Prostate gland (tissue), 2 donors: ENCODE measurements around the gene FLRT1. TPM values are rescaled to one million over a fixed set of nuclear protein-coding genes. Genes with fewer than 3 reads are reported as not detected.

Source experiments
- DNase-seq: peaks from one replicate; pipeline ENCODE4 v3.0.0-alpha.2; 2019; ENCODE audit warnings: low spot score
- H3K27ac ChIP-seq, 2 donors: fragments of 200-600 bp; sonication (generic); 2 replicates each; pipeline ENCODE4 v1.5.1; 2017 to 2019
- H3K27me3 ChIP-seq: fragments of 200-600 bp; sonication (generic); replicated peaks from 2 replicates; pipeline ENCODE4 v1.5.1; 2019; ENCODE audit not compliant: insufficient read depth
- H3K36me3 ChIP-seq, 2 donors: fragments of 200-600 bp; sonication (generic); 1 replicate in 1 of 2; 2 replicates in 1 of 2; pipeline versions ENCODE4 v1.5.1 to v1.8.1; 2017 to 2019
- H3K4me1 ChIP-seq: fragments of 200-600 bp; sonication (generic); replicated peaks from 2 replicates; pipeline ENCODE4 v1.5.1; 2019
- H3K4me3 ChIP-seq, 2 donors: fragments of 200-600 bp; sonication (generic); 2 replicates each; pipeline ENCODE4 v1.5.1; 2017 to 2019
- H3K9me3 ChIP-seq: fragments of 200-600 bp; sonication (generic); 2 replicates; pipeline ENCODE4 v1.5.1; 2017
- POLR2A ChIP-seq: fragments of 450-650 bp; IDR thresholded peaks from one replicate; pipeline ENCODE4 v1.6.1; 2016; ENCODE audit warnings: antibody characterized with exemption, mild to moderate bottlenecking
- POLR2AphosphoS5 ChIP-seq: sonication (generic); formaldehyde crosslinking; IDR thresholded peaks from one replicate; pipeline ENCODE4 v1.6.1; 2017; ENCODE audit warnings: antibody characterized with exemption
- WGBS: methylation state at CpG from one replicate; pipeline ENCODE4 v1.1.5; 2018; 5-methylcytosine and 5-hydroxymethylcytosine counted together
- intact Hi-C: fragments of 100-400 bp; cut with DNase I; formaldehyde crosslinking; loops from one replicate; pipeline ENCODE4 v1.14.2; 2022
- total RNA-seq, 2 donors: library from RNA; depleted of rRNA; stranded (reverse); fragments of >200 nt; gene quantifications; one replicate each; pipeline ENCODE4 v1.1.0, GENCODE V29; 2016
- TF ChIP-seq, protein P1 (sequence below), 4 experiments: fragments of 200-600 bp in 2 of 4; fragments of 450-650 bp in 2 of 4; sonication (generic) in 2 of 4; IDR thresholded peaks; 1 replicate in 3 of 4; 2 replicates in 1 of 4; pipeline ENCODE4 v1.5.1; 2016 to 2019; ENCODE audit warnings: antibody characterized with exemption in 4 of 4, mild to moderate bottlenecking in 2 of 4, moderate library complexity in 2 of 4

The FLRT1 gene
- total RNA-seq, 2 donors from 2014 or later: 0.36 to 0.57 TPM

DNA sequence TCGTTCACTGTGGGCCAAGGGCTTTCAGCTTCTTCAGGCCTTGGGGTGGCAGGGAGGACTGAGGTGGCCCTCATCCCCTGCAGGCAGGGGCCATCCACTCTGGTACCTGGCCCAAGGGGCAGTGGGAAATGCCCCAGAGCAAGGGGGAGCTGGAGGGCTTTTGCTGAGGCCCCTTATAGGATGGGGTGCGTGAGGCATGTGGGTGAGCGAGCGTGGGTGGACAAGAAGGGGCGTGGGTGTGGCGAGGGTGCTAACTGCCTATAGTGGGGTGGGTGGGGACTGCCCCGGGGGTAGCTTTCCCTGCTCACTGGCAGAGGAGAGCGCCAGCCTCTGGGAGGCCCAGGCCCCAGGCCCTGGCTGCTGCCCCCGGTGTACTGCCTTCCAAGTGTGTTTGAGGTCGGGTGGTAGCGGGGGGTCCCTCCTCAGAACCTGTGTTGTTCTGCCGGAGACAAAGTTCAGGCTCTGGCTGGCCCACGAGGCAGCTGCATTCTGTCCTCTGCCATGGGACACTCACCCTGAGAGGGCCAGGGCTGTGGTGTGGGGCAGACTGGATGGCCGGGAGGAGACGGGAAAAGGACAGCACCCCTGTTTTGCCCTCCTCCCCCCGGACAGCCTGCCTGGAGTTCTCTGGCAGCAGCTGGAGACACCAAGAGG, 3.4 kb downstream of the FLRT1 start:
- Histone ChIP-seq H3K27ac (no peak overlapping the region), H3K36me3 (no peaks in the 10 kb centered on the region), H3K4me3 (no peak overlapping the region), H3K27me3 (no peaks in the 10 kb centered on the region), H3K4me1 (no peaks in the 10 kb centered on the region), H3K9me3 (no peaks in the 10 kb centered on the region)
- 80% methylated on average over 16 of the region's 16 CpGs for WGBS
- no peak for DNase-seq
- intact Hi-C loops: no loop called here
- TF ChIP-seq, protein P1, sequence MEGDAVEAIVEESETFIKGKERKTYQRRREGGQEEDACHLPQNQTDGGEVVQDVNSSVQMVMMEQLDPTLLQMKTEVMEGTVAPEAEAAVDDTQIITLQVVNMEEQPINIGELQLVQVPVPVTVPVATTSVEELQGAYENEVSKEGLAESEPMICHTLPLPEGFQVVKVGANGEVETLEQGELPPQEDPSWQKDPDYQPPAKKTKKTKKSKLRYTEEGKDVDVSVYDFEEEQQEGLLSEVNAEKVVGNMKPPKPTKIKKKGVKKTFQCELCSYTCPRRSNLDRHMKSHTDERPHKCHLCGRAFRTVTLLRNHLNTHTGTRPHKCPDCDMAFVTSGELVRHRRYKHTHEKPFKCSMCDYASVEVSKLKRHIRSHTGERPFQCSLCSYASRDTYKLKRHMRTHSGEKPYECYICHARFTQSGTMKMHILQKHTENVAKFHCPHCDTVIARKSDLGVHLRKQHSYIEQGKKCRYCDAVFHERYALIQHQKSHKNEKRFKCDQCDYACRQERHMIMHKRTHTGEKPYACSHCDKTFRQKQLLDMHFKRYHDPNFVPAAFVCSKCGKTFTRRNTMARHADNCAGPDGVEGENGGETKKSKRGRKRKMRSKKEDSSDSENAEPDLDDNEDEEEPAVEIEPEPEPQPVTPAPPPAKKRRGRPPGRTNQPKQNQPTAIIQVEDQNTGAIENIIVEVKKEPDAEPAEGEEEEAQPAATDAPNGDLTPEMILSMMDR (IDR thresholded peaks at IDR 0.05): no peak
- TF ChIP-seq POLR2A: no peak
- no peak for TF ChIP-seq POLR2AphosphoS5

DNA sequence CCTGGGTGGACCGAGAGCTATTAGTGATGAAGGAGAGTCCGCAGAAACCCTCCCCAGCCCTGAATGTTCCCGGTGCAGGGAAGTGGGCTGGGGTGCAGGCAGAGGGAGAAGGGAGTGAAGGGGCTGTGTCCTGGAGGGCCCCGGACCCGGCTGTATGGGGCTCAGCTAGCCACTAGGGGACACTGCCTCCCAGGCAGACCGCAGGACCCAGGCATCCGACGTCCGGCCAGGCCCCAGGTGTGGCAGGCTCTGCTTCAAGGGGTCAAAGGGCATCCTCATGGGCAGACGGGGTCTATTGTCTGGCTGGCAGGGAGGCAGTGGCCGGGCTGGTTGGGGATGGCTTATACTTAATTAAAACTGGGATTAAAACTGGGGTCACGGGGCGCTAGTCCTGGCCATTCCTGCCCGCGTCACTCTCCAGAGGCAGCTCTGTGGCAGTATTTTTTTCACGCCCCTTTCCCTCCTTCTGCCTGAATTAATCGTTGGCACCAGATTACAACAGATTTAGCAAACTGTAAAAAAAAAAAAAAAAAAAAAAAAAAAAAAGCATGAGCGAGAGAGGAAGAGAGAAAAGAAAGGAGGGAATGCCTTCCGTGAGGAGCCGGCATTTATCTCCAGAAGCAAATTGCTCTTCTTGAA, 5.1 kb downstream of the FLRT1 start:
- no peaks in the 10 kb centered on the region for H3K4me1 ChIP-seq
- no peaks in the 10 kb centered on the region for H3K27me3 ChIP-seq
- H3K4me3 ChIP-seq: no peak overlapping the region
- 60% methylated on average over 20 of the region's 20 CpGs for WGBS
- no peaks in the 10 kb centered on the region for H3K36me3 ChIP-seq
- DNase-seq: no peak
- no peak for TF ChIP-seq POLR2A
- TF ChIP-seq, protein P1 (IDR thresholded peaks at IDR 0.05): peak in 2 of 4 experiments; percentile 40 to 48
- no peaks in the 10 kb centered on the region for H3K9me3 ChIP-seq
- intact Hi-C loops: no loop called here
- H3K27ac ChIP-seq: no peak overlapping the region

DNA sequence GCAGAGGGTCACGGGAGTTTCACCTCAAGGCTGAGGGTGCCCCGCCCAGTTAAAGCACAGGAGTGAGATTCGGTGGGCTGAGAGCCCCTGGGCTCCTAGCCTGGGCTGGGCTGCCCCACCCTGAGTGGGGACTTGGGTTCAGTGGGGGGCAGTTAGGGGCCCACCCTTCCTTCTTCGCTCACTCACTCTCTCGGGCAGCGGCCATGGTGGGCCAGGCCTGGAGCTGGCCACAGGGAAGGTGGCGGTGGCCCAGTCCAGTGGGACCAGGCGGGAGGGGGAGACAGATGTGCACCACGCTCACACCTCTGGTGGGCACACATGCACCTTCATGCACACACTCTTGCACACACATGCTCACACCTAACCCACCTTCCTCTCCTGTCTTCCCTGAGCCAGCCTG, 6.1 kb downstream of the FLRT1 start:
- DNase-seq: no peak
- H3K4me1 ChIP-seq: no peaks in the 10 kb centered on the region
- no peaks in the 10 kb centered on the region for H3K27me3 ChIP-seq
- intact Hi-C loops: no loop called here
- no peaks in the 10 kb centered on the region for H3K9me3 ChIP-seq
- TF ChIP-seq, protein P1 (IDR thresholded peaks at IDR 0.05): no peak
- TF ChIP-seq POLR2A: no peak
- no peak for TF ChIP-seq POLR2AphosphoS5
- H3K36me3 ChIP-seq: no peaks in the 10 kb centered on the region
- H3K4me3 ChIP-seq: no peak overlapping the region
- H3K27ac ChIP-seq: no peak overlapping the region
- WGBS: 92% methylated on average over 4 of the region's 9 CpGs

DNA sequence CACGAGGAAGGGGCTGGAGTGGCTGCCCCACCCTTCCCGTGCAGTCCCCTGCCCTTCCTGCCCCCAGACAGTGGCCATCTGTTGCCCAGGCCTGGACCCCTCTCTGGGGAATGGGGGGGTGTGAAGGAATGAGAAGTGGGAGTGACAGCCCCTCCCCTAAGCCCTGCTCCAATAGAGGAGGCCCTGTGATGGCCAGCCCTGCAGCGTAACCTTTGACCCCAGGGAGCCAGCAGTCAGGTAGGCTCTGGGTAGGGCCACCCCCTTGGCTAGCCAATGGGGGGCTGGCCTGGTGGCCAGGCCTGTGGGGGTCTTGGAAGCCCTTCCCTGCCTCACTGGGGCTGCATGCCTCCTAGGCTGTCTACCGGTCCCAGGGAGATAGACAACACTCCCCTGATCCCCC, 6.6 kb downstream of the FLRT1 start:
- TF ChIP-seq POLR2AphosphoS5 (no peak), POLR2A (no peak)
- TF ChIP-seq, protein P1 (IDR thresholded peaks at IDR 0.05): no peak
- Histone ChIP-seq H3K27ac (no peak overlapping the region), H3K9me3 (no peaks in the 10 kb centered on the region), H3K36me3 (no peaks in the 10 kb centered on the region), H3K27me3 (no peaks in the 10 kb centered on the region), H3K4me3 (no peak overlapping the region), H3K4me1 (no peaks in the 10 kb centered on the region)
- no peak for DNase-seq
- intact Hi-C loops: no loop called here
- WGBS: 91% methylated on average over 3 of the region's 4 CpGs

DNA sequence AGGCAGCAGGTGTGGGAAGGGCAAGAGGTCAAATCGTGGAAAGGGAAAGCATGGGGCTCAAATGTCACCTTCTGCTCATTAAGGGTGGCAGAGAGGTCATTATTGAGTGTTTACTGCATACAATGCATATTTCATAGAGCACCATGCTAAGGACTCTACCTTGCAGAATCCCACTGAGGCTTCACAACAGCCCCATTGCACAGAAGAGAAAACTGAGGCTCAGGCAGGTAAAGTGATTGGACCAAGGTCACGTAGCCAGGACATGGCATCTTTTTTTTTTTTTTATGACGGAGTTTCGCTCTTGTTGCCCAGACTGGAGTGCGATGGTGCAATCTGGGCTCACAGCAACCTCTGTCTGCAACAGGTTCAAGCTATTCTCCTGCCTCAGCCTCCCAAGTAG, 7.8 kb downstream of the FLRT1 start:
- 90% methylated on average over 5 of the region's 5 CpGs for WGBS
- TF ChIP-seq POLR2AphosphoS5 (no peak), POLR2A (no peak)
- TF ChIP-seq, protein P1 (IDR thresholded peaks at IDR 0.05): no peak
- intact Hi-C loops: no loop called here
- Histone ChIP-seq H3K4me1 (no peaks in the 10 kb centered on the region), H3K27ac (no peak overlapping the region), H3K36me3 (no peaks in the 10 kb centered on the region), H3K9me3 (no peaks in the 10 kb centered on the region), H3K27me3 (no peaks in the 10 kb centered on the region), H3K4me3 (no peak overlapping the region)
- DNase-seq: no peak
